SK-N-MC (cell line): Measurements from ENCODE around the gene CACFD1.

ENCODE experiments used
- EZH2 ChIP-seq: fragments of 200-600 bp; sonication (generic); IDR thresholded peaks from one replicate; pipeline ENCODE4 v1.6.1; 2017; ENCODE audit warnings: antibody characterized with exemption
- FOXP2 ChIP-seq: optimal IDR thresholded peaks from 2 replicates; pipeline ENCODE3; 2011; ENCODE audit warnings: mild to moderate bottlenecking, moderate library complexity; ENCODE audit not compliant: insufficient read depth; ENCODE audit errors: extremely low read length, control extremely low read depth
- POLR2AphosphoS5 ChIP-seq: IDR thresholded peaks from 2 replicates; pipeline ENCODE4 v1.6.1; 2012; ENCODE audit warnings: mild to moderate bottlenecking, low read depth, low read length, borderline replicate concordance

DNA sequence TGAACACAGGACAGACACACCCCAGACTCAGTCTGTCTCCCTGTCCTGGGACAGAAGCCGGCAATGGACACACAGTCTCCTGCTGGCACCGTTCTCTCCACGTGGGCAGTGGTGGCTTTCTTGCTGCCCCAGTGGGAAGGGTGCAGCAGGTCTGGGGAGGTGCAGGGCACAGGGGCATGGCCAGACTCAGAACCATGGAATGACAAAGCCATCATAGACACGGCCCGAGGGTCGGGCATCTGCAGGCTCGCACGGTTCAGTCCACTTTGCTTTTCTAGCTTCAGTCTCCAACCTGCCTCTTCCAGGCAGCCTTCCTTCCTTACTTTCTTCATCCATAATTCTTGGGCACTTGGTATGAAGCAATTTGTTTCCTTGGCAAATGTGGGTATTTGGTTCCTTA is 48.3 kb downstream of the CACFD1 start:
- TF ChIP-seq POLR2AphosphoS5 (no peak), FOXP2 (no peak), EZH2 (no peak)
